Neural crest cell (in vitro differentiated cells): ENCODE data around the gene PANK1. TPM values are rescaled to one million over a fixed set of nuclear protein-coding genes. Genes with fewer than 3 reads are reported as not detected.

Experiments
- DNase-seq: peaks from one replicate; pipeline ENCODE4 v3.0.0; 2021; ENCODE audit warnings: low read depth, mixed read lengths, low spot score
- H3K27ac Mint-ChIP-seq: one replicate; pipeline ENCODE4 v1.8.0; 2021; ENCODE audit warnings: mild to moderate bottlenecking, mixed read lengths; ENCODE audit not compliant: unreplicated experiment
- H3K27me3 Mint-ChIP-seq: 2 replicates; pipeline ENCODE4 v1.8.0; 2021; ENCODE audit warnings: low read depth, mild to moderate bottlenecking, mixed read lengths
- H3K36me3 Mint-ChIP-seq: 2 replicates; pipeline ENCODE4 v1.8.0; 2021; ENCODE audit warnings: low read depth, mild to moderate bottlenecking, mixed read lengths
- H3K4me1 Mint-ChIP-seq: 2 replicates; pipeline ENCODE4 v1.8.0; 2021; ENCODE audit warnings: mixed read lengths
- H3K4me3 Mint-ChIP-seq: one replicate; pipeline ENCODE4 v1.8.0; 2021; ENCODE audit warnings: mild to moderate bottlenecking, mixed read lengths
- H3K9me3 Mint-ChIP-seq: 2 replicates; pipeline ENCODE4 v1.8.0; 2021; ENCODE audit warnings: mixed read lengths
- total RNA-seq: library from RNA; stranded (reverse); gene quantifications from 2 replicates; pipeline ENCODE4 v1.2.1, GENCODE V29; 2021
- TF ChIP-seq, protein P1 (sequence below): fragments of 200-600 bp; sonication (generic); conservative IDR thresholded peaks from 2 replicates; pipeline ENCODE4 v1.5.0; 2021; ENCODE audit warnings: antibody characterized with exemption, mild to moderate bottlenecking

PANK1 gene
- total RNA-seq, 1 donor from 2014 or later = 46.9 TPM

DNA sequence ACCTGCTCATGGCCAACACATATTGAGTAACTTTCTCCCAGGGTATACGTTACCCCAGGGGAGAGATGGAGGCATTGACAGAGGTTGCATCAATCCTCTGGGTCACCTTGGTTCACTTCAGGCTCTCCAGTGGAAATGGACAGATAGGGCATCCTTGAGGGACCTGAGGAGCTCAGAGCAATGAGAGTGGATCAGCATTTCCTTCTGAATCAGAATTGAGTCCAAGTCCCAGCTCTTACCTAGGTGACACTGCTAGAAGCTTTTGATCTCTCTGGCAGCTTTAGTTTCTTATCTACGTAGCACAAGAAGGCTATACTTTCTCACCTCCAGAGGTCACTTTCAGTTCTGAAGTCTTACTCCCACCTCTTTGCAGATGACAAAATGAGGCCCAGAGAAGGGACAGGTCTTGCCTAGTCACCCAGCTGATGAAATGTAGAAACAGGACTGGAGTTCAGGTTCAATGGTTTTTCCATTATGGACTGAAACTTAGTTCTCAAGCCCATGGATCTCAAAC, 35.2 kb downstream of the PANK1 start:
- Mint-ChIP-seq H3K4me1 (peaks cover 5% of the 10 kb centered on the region), H3K9me3 (no peaks in the 10 kb centered on the region), H3K27ac (no peak overlapping the region), H3K4me3 (no peak overlapping the region), H3K36me3 (peaks cover 38% of the 10 kb centered on the region), H3K27me3 (no peaks in the 10 kb centered on the region)
- DNase-seq = no peak
- TF ChIP-seq, protein P1, sequence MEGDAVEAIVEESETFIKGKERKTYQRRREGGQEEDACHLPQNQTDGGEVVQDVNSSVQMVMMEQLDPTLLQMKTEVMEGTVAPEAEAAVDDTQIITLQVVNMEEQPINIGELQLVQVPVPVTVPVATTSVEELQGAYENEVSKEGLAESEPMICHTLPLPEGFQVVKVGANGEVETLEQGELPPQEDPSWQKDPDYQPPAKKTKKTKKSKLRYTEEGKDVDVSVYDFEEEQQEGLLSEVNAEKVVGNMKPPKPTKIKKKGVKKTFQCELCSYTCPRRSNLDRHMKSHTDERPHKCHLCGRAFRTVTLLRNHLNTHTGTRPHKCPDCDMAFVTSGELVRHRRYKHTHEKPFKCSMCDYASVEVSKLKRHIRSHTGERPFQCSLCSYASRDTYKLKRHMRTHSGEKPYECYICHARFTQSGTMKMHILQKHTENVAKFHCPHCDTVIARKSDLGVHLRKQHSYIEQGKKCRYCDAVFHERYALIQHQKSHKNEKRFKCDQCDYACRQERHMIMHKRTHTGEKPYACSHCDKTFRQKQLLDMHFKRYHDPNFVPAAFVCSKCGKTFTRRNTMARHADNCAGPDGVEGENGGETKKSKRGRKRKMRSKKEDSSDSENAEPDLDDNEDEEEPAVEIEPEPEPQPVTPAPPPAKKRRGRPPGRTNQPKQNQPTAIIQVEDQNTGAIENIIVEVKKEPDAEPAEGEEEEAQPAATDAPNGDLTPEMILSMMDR = no peak

DNA sequence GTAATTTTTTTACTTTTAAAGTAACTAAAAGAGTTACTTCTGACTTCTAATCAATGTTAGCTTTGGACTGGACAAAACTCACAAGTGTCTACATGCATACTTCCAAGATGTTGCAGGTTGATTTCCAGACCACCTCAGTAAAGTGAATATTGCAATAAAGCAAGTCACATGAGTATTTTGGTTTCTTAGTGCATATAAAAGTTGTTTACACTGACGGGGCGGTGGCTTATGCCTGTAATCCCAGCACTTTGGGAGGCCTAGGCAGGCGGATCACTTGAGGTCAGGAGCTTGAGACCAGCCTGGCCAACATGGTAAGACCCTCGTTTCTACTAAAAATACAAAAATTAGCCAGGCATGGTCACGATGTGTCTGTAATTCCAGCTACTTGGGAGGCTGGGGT, 40.8 kb downstream of the PANK1 start:
- no peak for DNase-seq
- TF ChIP-seq, protein P1 = no peak
- Mint-ChIP-seq H3K4me1 (no peaks in the 10 kb centered on the region), H3K36me3 (peaks cover 24% of the 10 kb centered on the region), H3K9me3 (no peaks in the 10 kb centered on the region), H3K27ac (no peak overlapping the region), H3K27me3 (no peaks in the 10 kb centered on the region), H3K4me3 (no peak overlapping the region)

DNA sequence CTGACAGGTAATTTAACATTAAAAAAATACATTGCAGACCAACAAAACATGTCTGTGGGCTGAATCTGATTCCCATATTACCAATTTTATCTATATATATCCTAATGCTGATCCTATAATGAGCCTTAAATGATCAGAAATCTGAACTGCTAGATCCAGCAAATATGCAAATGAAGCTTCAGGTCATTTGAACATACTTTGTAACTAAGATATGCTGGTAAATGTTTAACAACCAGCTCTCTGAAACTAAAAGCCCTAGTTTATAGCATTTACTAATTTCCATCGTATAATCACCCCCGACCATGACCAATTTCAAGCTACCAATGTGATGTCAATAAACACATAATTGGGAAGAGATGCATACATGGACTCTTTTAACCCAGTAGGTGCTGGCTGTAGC, 42.1 kb downstream of the PANK1 start:
- Mint-ChIP-seq H3K9me3 (no peaks in the 10 kb centered on the region), H3K4me1 (no peaks in the 10 kb centered on the region), H3K36me3 (peaks cover 23% of the 10 kb centered on the region), H3K4me3 (no peak overlapping the region), H3K27ac (no peak overlapping the region), H3K27me3 (no peaks in the 10 kb centered on the region)
- TF ChIP-seq, protein P1 = no peak
- no peak for DNase-seq

DNA sequence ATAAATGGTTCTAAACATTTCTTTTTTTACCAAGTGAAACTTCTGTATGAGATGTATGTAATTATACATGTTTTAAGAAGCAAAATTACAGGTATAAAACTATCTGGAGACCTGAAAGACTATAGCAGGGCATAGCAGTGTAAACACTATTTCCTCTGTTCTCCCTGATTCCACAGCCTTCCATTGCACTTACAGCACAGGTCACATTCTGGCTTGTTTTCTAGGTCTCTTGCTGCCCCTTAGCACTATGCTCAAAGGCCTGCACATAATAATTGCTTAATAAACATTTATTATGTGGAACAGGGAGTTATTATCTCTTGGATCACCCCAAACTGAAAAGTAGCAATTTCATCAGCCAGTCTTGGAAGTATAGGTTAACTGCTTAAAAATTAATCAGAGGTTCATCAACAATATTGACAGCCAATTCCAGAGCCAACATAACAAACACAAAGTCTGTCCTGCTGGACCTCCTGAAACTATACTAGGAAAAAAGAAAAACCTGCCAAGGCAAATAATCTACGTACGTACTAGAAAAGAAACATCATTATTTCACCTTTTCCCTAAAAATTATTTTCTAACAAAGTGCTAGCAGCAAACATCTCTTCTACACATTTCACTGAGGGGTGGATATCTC, 43.2 kb downstream of the PANK1 start:
- no peak for DNase-seq
- Mint-ChIP-seq H3K27me3 (no peaks in the 10 kb centered on the region), H3K36me3 (peaks cover 20% of the 10 kb centered on the region), H3K9me3 (no peaks in the 10 kb centered on the region), H3K4me1 (no peaks in the 10 kb centered on the region), H3K4me3 (no peak overlapping the region), H3K27ac (no peak overlapping the region)
- TF ChIP-seq, protein P1 = no peak

DNA sequence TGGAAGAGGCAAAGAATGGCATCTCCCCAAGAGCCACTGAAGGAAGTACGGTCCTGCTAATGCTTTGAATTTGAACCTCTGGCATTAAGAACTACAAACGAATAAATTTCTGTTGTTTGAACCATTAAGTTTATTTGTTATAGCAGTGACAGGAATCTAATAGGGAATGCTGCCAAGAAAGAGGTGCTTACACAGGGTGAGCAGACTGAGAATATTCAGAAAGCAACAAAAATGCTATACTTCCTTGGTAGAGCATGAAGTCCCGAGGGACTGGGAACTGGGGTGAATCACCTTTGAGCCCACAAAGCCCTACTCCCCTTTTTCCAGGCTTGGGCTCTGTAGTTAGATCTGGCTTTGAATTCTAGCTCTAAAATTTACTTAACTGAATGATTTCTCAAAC, 45.0 kb downstream of the PANK1 start:
- peaks cover 10% of the 10 kb centered on the region for H3K36me3 Mint-ChIP-seq
- no peak for DNase-seq
- no peaks in the 10 kb centered on the region for H3K9me3 Mint-ChIP-seq
- H3K4me3 Mint-ChIP-seq = no peak overlapping the region
- no peaks in the 10 kb centered on the region for H3K27me3 Mint-ChIP-seq
- no peaks in the 10 kb centered on the region for H3K4me1 Mint-ChIP-seq
- TF ChIP-seq, protein P1 = no peak
- H3K27ac Mint-ChIP-seq = no peak overlapping the region
